IMR-90 (cell line): ENCODE data around the gene PAFAH2. TPM values are rescaled to one million over a fixed set of nuclear protein-coding genes. Genes with fewer than 3 reads are reported as not detected.

Experiments used
- ATAC-seq: fragments of 200-7000 bp; cut with Tn5 transposase; 2 replicates; pipeline ENCODE4 v1.9.1; 2020; ENCODE audit warnings: low read depth, mild to moderate bottlenecking, moderate library complexity
- BruUV-seq: library from RNA; stranded (reverse); fragments of 400-500 nt; replicated peaks from 2 replicates; lab custom pipeline; 2021; lab: Mats Ljungman, UMichigan
- CTCF ChIA-PET: fragments of 300-600 bp; formaldehyde crosslinking; extraction: SDS; loops from one replicate; lab custom pipeline; 2021; ENCODE audit warnings: antibody characterized with exemption; lab: Yijun Ruan, JAX
- POLR2A ChIA-PET: fragments of 300-600 bp; sonication (Branson Sonifier 250); formaldehyde crosslinking; loops from one replicate; lab custom pipeline; 2022; ENCODE audit warnings: antibody characterized with exemption; ENCODE audit not compliant: unreplicated experiment; lab: Charles Lee
- DNase-seq: peaks from one replicate; pipeline ENCODE4 v3.0.0; 2013
- H2AFZ ChIP-seq: replicated peaks from 2 replicates; pipeline ENCODE3; 2013; ENCODE audit warnings: low read length, mild to moderate bottlenecking; ENCODE audit not compliant: poor library complexity
- H2AK5ac ChIP-seq: 2 replicates; pipeline ENCODE4 v1.6.1; 2013; ENCODE audit warnings: low read depth, low read length, inconsistent platforms
- H2AK9ac ChIP-seq: replicated peaks from 2 replicates; pipeline ENCODE3; 2013; ENCODE audit warnings: mild to moderate bottlenecking, low read depth, low read length, moderate library complexity; ENCODE audit not compliant: poor library complexity
- H2BK120ac ChIP-seq: 2 replicates; pipeline ENCODE4 v1.6.1; 2013; ENCODE audit warnings: low read depth, low read length, inconsistent platforms
- H2BK15ac ChIP-seq: 3 replicates; pipeline ENCODE4 v1.6.1; 2013; ENCODE audit warnings: low read depth, low read length, inconsistent platforms
- H2BK20ac ChIP-seq: 2 replicates; pipeline ENCODE4 v1.6.1; 2013; ENCODE audit warnings: low read depth, mild to moderate bottlenecking, inconsistent platforms, low read length, moderate library complexity
- H2BK5ac ChIP-seq: 2 replicates; pipeline ENCODE4 v1.6.1; 2013; ENCODE audit warnings: mild to moderate bottlenecking, low read depth, low read length, inconsistent platforms; ENCODE audit not compliant: poor library complexity, severe bottlenecking
- H3K14ac ChIP-seq: replicated peaks from 2 replicates; pipeline ENCODE4 v1.6.1; 2013; ENCODE audit warnings: low read depth, low read length, inconsistent platforms
- H3K18ac ChIP-seq: 2 replicates; pipeline ENCODE4 v1.6.1; 2013; ENCODE audit warnings: low read depth, low read length, control low read depth
- H3K23ac ChIP-seq: 2 replicates; pipeline ENCODE4 v1.6.1; 2013; ENCODE audit warnings: low read depth, low read length, inconsistent platforms
- H3K27ac ChIP-seq: 2 replicates; pipeline ENCODE4 v1.5.1; 2013; ENCODE audit warnings: mild to moderate bottlenecking, control low read depth, low read length; ENCODE audit not compliant: insufficient read depth
- H3K27me3 ChIP-seq: 2 replicates; pipeline ENCODE4 v1.6.1; 2013; ENCODE audit warnings: low read length; ENCODE audit not compliant: control insufficient read depth, insufficient read depth
- H3K36me3 ChIP-seq: 2 replicates; pipeline ENCODE4 v1.6.1; 2013; ENCODE audit warnings: low read length, mixed read lengths; ENCODE audit not compliant: control insufficient read depth, insufficient read depth
- H3K4ac ChIP-seq: 2 replicates; pipeline ENCODE4 v1.6.1; 2013; ENCODE audit warnings: low read depth, low read length, inconsistent platforms
- H3K4me1 ChIP-seq: 2 replicates; pipeline ENCODE4 v1.6.1; 2013; ENCODE audit warnings: low read length, mixed read lengths; ENCODE audit not compliant: control insufficient read depth, insufficient read depth
- H3K4me2 ChIP-seq: 2 replicates; pipeline ENCODE4 v1.6.1; 2013; ENCODE audit warnings: low read depth, mild to moderate bottlenecking, control low read depth, low read length, moderate library complexity
- H3K4me3 ChIP-seq: 2 replicates; pipeline ENCODE4 v1.5.1; 2013; ENCODE audit warnings: low read depth, mild to moderate bottlenecking, control low read depth, low read length, moderate library complexity; ENCODE audit not compliant: insufficient read depth
- H3K56ac ChIP-seq: 2 replicates; pipeline ENCODE4 v1.6.1; 2013; ENCODE audit warnings: low read length, inconsistent platforms; ENCODE audit not compliant: insufficient read depth; ENCODE audit errors: extremely low read depth
- H3K79me1 ChIP-seq, 2 experiments: 2 replicates each; pipeline ENCODE4 v1.6.1; 2013; ENCODE audit warnings: low read length in 2 of 2, inconsistent platforms in 1 of 2, low read depth in 1 of 2
- H3K9ac ChIP-seq: 2 replicates; pipeline ENCODE4 v1.6.1; 2013; ENCODE audit warnings: low read depth, low read length, control low read depth
- H3K9me1 ChIP-seq: 2 replicates; pipeline ENCODE4 v1.6.1; 2013; ENCODE audit warnings: low read length, inconsistent platforms; ENCODE audit not compliant: insufficient read depth
- H3K9me3 ChIP-seq: 2 replicates; pipeline ENCODE4 v1.6.1; 2013; ENCODE audit warnings: low read length; ENCODE audit not compliant: control insufficient read depth, insufficient read depth
- H4K20me1 ChIP-seq: 2 replicates; pipeline ENCODE4 v1.6.1; 2013; ENCODE audit warnings: low read length, inconsistent platforms; ENCODE audit not compliant: insufficient read depth
- H4K5ac ChIP-seq: 2 replicates; pipeline ENCODE4 v1.6.1; 2013; ENCODE audit warnings: mild to moderate bottlenecking, low read depth, low read length, control low read depth
- H4K8ac ChIP-seq, 2 experiments: 2 replicates each; pipeline ENCODE4 v1.6.1; 2013; ENCODE audit warnings: low read depth in 2 of 2, low read length in 2 of 2, control low read depth in 1 of 2, inconsistent platforms in 1 of 2
- H4K91ac ChIP-seq: 2 replicates; pipeline ENCODE4 v1.6.1; 2013; ENCODE audit warnings: low read depth, low read length, inconsistent platforms; ENCODE audit not compliant: insufficient read depth
- CHD1 ChIP-seq: IDR thresholded peaks from 2 replicates; pipeline ENCODE4 v1.6.1; 2012; ENCODE audit warnings: low read depth, low read length, improper control_type of control experiment
- FOS ChIP-seq: fragments of 150-350 bp; IDR thresholded peaks from 2 replicates; pipeline ENCODE4 v1.6.1; 2016; ENCODE audit warnings: low read depth, low read length
- MXI1 ChIP-seq: IDR thresholded peaks from 2 replicates; pipeline ENCODE4 v1.6.1; 2012; ENCODE audit warnings: low read depth, mild to moderate bottlenecking, low read length, moderate library complexity, borderline replicate concordance
- POLR2A ChIP-seq: IDR thresholded peaks from 2 replicates; pipeline ENCODE4 v1.6.1; 2012; ENCODE audit warnings: mild to moderate bottlenecking, low read depth, low read length
- RAD21 ChIP-seq: IDR thresholded peaks from 2 replicates; pipeline ENCODE4 v1.6.1; 2012; ENCODE audit warnings: low read length, improper control_type of control experiment
- SMC3 ChIP-seq: fragments of 150-350 bp; IDR thresholded peaks from 2 replicates; pipeline ENCODE4 v1.6.1; 2016; ENCODE audit warnings: low read depth, mild to moderate bottlenecking, antibody characterized with exemption, low read length, moderate library complexity
- WGBS, 2 experiments: methylation state at CpG; one replicate each; pipeline versions ENCODE4 v1.1.5 to v1.1.7; 2013; ENCODE audit warnings: missing lambda C conversion rate in 2 of 2; ENCODE audit not compliant: insufficient read length in 1 of 2; ENCODE audit errors: extremely low coverage in 2 of 2; 5-methylcytosine and 5-hydroxymethylcytosine counted together
- dilution Hi-C: fragments of 300-500 bp; cut with HindIII; formaldehyde crosslinking; loops from one replicate; pipeline ENCODE4 v1.14.3; 2018; ENCODE audit warnings: low sequenced_read_pairs; ENCODE audit not compliant: unreplicated experiment
- in situ Hi-C: fragments of 300-500 bp; cut with MboI; formaldehyde crosslinking; loops from 3 replicates; pipeline ENCODE4 v1.14.3; 2019; ENCODE audit warnings: low sequenced_read_pairs, inconsistent platforms, mixed read lengths
- intact Hi-C: fragments of 100-400 bp; cut with micrococcal nuclease; formaldehyde crosslinking; loops from 2 replicates; pipeline ENCODE4 v1.10.0; 2022
- polyA plus RNA-seq, 3 experiments: library from polyadenylated mRNA; depleted of rRNA; stranded (reverse); fragments of >200 nt; gene quantifications; 2 replicates each; pipeline ENCODE4 v1.2.3, GENCODE V29; 2012; ENCODE audit warnings: low replicate concordance in 1 of 3
- total RNA-seq: library from RNA; depleted of rRNA; stranded (reverse); fragments of >200 nt; gene quantifications from 2 replicates; pipeline ENCODE4 v1.2.3, GENCODE V29; 2012
- TF ChIP-seq, protein P1 (sequence below): conservative IDR thresholded peaks from 2 replicates; pipeline ENCODE4 v1.5.1; 2012; ENCODE audit warnings: mild to moderate bottlenecking, low read depth, low read length, improper control_type of control experiment
- TF ChIP-seq, protein P2 (sequence below): fragments of 150-350 bp; IDR thresholded peaks from 2 replicates; pipeline ENCODE4 v1.6.1; 2017; ENCODE audit warnings: mild to moderate bottlenecking, antibody characterized with exemption, low read length, low read depth

Gene PAFAH2
- total and polyA plus RNA-seq, 2 of the 4 experiments (the other 2 are of a cell fraction), result 8.3 to 12.2 TPM

DNA sequence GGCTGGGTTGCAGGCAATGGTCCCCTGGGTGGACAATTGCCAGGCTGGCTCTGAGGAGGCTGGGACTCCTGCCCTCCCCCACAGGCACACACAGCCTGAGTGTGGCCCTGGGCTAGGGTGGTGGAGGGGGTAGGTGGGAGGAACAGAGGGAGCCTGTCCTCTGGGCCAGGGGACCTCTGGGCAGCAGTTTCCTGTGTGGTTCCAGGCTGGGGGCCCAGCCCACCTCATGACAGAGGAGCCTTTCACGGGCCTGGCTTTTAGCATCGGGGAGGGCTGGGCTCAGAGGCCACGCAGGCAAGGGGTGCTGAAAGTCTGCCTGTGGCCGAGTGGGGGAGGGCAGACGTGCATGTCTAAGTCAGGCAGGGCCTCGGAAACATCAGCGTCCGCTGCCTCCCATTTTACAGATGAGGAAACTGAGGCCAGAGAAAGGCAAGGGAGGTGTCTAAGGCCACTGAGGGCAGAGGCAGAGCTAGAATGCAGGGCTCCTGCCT, 30.7 kb upstream of the PAFAH2 start:
- no CpG with 5 or more reads among the region's 8 CpGs for WGBS, 2 experiments

More for the DNA sequence above, 30.7 kb upstream of the PAFAH2 start:
- H2BK5ac ChIP-seq, result no peak overlapping the region
- DNase-seq (no peak), ATAC-seq (no peak)
- no peak overlapping the region for H4K5ac ChIP-seq
- H3K4ac ChIP-seq, result no peak overlapping the region
- no peaks in the 10 kb centered on the region for H3K9me1 ChIP-seq
- no peak overlapping the region for H2AK9ac ChIP-seq
- H3K27me3 ChIP-seq, result peaks cover 3% of the 10 kb centered on the region; the same call in 1 of the 2 replicates
- H3K36me3 ChIP-seq, result no peaks in the 10 kb centered on the region
- in situ Hi-C loops (no loop called here), intact Hi-C loops (no loop called here), dilution Hi-C loops (no loop called here)
- H2BK120ac ChIP-seq, result no peak overlapping the region
- H4K20me1 ChIP-seq, result no peaks in the 10 kb centered on the region
- ChIA-PET POLR2A (no interaction called here), CTCF (no interaction called here)
- no peak overlapping the region for H4K91ac ChIP-seq
- no peak overlapping the region for H3K4me3 ChIP-seq
- no peak overlapping the region for H3K4me2 ChIP-seq
- no peak overlapping the region for H2BK20ac ChIP-seq
- H3K14ac ChIP-seq, result no peak overlapping the region
- no peak overlapping the region for H3K18ac ChIP-seq
- no peaks in the 10 kb centered on the region; the same call in 1 of the 2 replicates for H3K4me1 ChIP-seq
- H2AK5ac ChIP-seq, result no peak overlapping the region
- no peak overlapping the region for H4K8ac ChIP-seq
- no peaks in the 10 kb centered on the region for H3K9me3 ChIP-seq
- no peak overlapping the region for H3K9ac ChIP-seq
- H2AFZ ChIP-seq, result peak overlapping the region; percentile 62
- no peak overlapping the region for H3K27ac ChIP-seq
- BruUV-seq, result no TSS peak
- no peaks in the 10 kb centered on the region for H3K79me1 ChIP-seq
- H3K23ac ChIP-seq, result no peak overlapping the region
- no peak overlapping the region for H2BK15ac ChIP-seq
- H3K56ac ChIP-seq, result no peak overlapping the region
- TF ChIP-seq, protein P1, sequence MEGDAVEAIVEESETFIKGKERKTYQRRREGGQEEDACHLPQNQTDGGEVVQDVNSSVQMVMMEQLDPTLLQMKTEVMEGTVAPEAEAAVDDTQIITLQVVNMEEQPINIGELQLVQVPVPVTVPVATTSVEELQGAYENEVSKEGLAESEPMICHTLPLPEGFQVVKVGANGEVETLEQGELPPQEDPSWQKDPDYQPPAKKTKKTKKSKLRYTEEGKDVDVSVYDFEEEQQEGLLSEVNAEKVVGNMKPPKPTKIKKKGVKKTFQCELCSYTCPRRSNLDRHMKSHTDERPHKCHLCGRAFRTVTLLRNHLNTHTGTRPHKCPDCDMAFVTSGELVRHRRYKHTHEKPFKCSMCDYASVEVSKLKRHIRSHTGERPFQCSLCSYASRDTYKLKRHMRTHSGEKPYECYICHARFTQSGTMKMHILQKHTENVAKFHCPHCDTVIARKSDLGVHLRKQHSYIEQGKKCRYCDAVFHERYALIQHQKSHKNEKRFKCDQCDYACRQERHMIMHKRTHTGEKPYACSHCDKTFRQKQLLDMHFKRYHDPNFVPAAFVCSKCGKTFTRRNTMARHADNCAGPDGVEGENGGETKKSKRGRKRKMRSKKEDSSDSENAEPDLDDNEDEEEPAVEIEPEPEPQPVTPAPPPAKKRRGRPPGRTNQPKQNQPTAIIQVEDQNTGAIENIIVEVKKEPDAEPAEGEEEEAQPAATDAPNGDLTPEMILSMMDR, result no peak
- TF ChIP-seq SMC3 (no peak), FOS (no peak), POLR2A (no peak), RAD21 (no peak), CHD1 (no peak), MXI1 (no peak)
- TF ChIP-seq, protein P2, sequence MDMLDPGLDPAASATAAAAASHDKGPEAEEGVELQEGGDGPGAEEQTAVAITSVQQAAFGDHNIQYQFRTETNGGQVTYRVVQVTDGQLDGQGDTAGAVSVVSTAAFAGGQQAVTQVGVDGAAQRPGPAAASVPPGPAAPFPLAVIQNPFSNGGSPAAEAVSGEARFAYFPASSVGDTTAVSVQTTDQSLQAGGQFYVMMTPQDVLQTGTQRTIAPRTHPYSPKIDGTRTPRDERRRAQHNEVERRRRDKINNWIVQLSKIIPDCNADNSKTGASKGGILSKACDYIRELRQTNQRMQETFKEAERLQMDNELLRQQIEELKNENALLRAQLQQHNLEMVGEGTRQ, result no peak
